HG02623 (cell line): ENCODE data around the gene TFPI.

Experiments
- ATAC-seq: cut with Tn5 transposase; IDR thresholded peaks from one replicate; pipeline ENCODE4 v1.9.1; 2021; ENCODE audit warnings: moderate library complexity; ENCODE audit not compliant: unreplicated experiment

TFPI gene

DNA sequence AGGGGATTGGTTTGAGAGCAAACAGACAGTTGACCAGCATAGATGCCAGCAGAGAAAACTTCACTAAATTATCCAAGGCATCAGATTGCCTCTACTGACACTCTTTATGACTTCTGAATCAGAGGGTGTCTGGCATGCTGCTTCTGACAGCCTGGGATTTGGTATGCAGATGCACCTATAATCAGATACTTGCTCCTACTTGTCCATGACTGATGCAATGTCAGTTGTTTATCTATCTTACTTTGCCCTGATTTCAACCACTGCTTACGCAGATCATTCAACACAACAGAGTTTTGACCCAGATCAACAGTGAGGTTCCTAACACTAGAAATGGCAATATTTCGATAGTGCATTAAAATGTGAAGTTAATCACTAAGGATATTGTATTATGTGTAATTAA lies 83.5 kb downstream of the TFPI start:
- no peak for ATAC-seq

DNA sequence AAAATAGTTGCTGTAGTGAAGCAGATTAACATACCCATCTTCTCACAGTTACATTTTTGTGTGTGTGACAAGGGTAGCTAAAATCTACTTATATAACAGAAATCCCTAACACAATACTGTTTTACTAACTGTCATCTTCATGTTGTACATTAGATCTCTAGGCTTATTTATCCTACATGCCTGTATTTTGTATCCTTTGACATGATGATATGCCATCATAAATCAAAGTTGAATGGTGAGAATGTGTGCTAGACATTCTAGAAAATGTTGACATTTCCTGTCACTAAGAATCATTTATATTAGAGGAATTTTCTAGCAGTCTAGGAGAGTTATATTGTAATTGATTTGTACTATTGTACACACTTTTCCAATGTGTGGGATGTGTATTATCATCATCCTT lies 84.7 kb downstream of the TFPI start:
- no peak for ATAC-seq

GRCh38 chr2:187468262-187468661 lies 86.0 kb downstream of the TFPI start:
- ATAC-seq, result no peak

- ATAC-seq, result no peak
Measured at GRCh38 chr2:187466129-187466792, 88.0 kb downstream of the TFPI start.

DNA sequence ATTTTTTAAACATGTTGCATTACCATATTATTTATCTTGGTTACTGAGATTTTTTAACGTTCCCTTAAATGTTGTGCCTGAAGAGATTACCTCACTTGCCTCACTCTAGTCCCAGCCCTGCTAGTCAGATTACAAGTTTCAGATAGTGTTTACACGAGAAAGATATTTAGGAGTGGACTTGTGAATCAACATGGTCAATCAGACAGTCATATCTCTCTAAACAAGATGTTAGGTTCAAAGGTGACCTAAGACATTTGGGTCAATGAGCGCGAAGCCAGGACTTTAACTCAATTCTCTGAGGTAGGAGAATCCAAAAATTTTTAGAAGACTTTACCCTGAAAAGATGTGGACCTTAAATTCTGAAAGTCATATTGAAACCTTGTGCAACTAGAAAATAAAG lies 91.4 kb downstream of the TFPI start:
- ATAC-seq, result no peak

DNA sequence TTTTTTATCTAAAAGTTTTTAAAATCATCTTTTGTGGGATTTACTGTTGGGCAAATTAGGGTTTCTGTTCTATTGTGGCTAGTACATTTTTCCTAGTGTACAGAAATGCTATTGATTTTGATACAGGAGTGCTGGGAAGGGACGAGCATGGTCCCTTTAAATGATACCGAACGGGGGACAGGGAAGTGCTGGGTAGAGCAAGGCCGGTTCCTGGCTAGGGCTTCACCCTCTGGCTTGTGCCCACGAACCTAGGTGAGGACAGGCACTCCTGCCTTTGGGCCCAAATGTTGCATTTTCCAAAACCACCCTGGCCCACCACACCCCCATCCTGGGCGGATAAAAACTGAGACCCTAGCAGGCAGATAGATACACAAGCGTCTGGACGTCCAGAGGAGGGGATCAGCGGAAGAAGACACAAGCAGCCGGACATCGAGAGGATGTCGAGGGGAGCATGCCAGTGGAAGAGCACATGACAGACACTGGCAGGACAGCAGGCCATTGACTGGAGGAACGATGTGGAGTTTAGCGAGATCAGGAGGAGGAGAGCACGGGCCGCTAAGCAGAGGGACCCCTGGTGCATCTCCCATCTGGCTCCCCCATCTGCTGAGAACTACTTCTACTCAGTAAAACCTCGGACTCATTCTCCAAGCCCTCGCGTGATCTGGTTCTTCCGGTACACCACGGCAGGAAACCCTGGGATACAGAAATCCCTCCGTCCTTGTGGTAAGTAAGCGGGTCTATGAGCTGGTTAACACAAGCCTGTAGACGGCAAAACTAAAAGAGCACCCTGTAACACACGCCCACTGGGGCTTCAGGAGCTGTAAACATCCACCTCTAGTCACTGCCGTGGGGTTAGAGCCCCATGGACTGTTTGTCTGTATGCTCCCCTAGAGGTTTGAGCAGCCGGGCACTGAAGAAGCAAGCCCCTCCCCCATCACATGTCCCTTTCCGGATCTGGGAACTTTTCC lies 92.7 kb downstream of the TFPI start:
- ATAC-seq, result no peak

DNA sequence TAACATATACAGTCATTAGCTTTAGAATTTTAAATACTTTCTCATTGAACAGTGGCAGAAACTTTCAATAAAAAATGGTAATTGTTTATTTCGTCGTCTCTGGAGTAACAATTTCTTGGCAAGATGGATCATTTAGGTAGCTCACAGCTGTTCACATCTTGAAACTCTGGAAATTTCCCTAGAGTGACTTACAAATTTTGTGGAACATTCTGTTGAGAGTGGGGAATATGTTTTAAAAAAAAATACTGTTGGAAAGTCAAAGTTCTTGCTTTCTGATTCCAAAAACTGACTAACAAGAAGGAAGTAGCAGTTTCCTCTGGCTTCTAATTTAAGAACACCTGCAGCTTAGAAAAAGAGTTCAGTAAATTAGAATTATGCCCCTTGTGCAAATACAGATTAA lies 95.0 kb downstream of the TFPI start:
- ATAC-seq, result no peak

DNA sequence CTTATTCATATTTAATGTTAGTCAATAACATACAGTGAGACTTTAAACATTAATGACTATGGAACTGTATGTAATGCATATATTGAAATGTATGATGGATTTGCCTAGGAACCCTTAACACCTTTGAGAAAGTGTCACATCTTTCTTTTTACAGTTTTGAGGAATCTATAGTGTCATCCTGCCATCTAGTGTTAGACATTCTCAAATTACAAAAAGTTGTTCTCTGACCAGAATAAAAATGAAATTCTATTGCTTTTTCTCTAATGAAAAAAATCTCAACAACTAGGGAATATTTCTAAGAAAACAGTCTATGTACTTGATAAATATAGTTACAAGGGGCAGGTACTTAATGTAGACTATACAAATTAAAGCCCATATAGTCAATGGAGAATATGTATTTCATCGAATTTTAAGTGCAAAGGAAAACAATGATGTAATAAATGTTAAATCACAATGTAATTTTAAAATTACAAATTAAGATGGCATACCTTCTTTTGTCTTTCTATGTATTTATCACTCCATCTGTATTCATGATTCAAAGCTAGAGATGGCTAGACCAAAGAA lies 101.1 kb downstream of the TFPI start:
- no peak for ATAC-seq

- no peak for ATAC-seq
Measured at GRCh38 chr2:187451510-187451909, 102.7 kb downstream of the TFPI start.

GRCh38 chr2:187447336-187447735 lies 106.9 kb downstream of the TFPI start:
- no peak for ATAC-seq

DNA sequence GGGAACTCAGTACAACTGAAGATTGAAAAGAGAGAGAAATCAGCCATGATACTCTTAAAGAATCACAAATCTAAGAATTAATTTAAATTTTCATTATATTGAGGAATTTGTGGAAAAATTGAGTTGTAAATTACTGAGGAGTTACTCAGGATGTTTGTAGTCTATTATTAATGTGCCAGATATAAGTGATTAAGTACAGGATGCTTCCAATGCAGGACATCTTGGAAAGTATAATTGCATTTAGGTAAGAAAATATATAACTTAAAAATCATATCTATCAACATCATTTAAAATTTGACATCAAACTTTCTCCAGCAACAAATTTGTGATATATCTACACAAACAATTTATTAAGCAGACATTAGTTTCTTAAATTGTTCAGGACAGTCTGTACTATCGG lies 107.5 kb downstream of the TFPI start:
- no peak for ATAC-seq

GRCh38 chr2:187445051-187445450 lies 109.2 kb downstream of the TFPI start:
- ATAC-seq, result no peak

- no peak for ATAC-seq
Measured at GRCh38 chr2:187442778-187443177, 111.5 kb downstream of the TFPI start.

DNA sequence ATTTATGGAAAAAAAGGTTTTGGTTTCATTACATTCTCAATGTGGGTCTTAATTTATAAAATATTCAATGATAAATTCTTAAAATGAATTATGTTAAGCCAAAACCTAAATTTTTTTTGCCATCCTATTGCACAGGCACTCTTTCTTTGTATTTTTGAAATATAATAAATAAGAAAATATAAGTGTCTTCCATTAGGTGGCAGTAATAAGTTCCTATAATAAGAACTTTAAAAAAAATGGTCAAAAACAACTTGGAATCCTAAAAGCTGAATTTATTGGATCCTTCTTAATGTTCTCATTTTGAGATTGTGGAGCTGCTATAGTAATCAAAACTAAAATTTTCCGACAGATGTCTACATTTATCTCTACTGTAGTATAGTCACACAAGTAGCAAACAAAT lies 111.9 kb downstream of the TFPI start:
- no peak for ATAC-seq

- no peak for ATAC-seq
Measured at GRCh38 chr2:187440101-187440675, 114.0 kb downstream of the TFPI start.

DNA sequence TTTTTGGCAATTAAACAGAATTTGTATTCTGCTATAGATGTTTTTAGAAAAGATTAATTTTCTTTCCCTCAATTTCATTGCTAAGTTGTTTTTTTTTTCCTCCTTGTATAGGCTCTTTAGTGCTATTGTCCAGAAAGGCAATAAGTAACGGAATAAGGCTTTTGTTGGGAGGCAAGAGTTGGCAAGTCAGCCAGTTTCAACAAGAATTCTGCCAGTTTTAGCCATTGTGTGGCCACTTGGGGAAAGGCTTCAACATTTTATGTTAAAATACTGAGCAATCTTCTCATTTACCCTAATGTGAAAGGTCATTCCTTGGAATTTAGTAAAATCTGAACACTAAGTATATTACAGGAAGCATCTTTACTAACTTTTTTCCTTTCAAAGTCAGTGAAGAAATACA lies 115.8 kb downstream of the TFPI start:
- no peak for ATAC-seq

GRCh38 chr2:187435756-187436155 lies 118.5 kb downstream of the TFPI start:
- no peak for ATAC-seq

GRCh38 chr2:187435078-187435477 lies 119.2 kb downstream of the TFPI start:
- ATAC-seq, result no peak

GRCh38 chr2:187434342-187434785 lies 119.9 kb downstream of the TFPI start:
- no peak for ATAC-seq

GRCh38 chr2:187431911-187432310 lies 122.3 kb downstream of the TFPI start:
- ATAC-seq, result no peak

- ATAC-seq, result no peak
Measured at GRCh38 chr2:187429989-187430388, 124.2 kb downstream of the TFPI start.

- ATAC-seq, result no peak
Measured at GRCh38 chr2:187424146-187424545, 130.1 kb downstream of the TFPI start.
